Measurements from ENCODE around the gene RIN2.

Gene RIN2

GRCh38 chr20:19758133-19758500 is at the start of gene RIN2:
RIN2 (plus strand) TSS chr20:19758258; CDS start chr20:19889602, 131,344 bp downstream.
- no peak for DNase-seq (ENCODE audit: insufficient read length, low spot score)
- no peak for TF ChIP-seq CTCF (IDR thresholded peaks at IDR 0.05; ENCODE audit: insufficient read depth, missing control alignments)
- FAIRE-seq, result no peak

- no peak for TF ChIP-seq CTCF (IDR thresholded peaks at IDR 0.05; ENCODE audit: insufficient read depth, missing control alignments)
- FAIRE-seq (no peak), DNase-seq (ENCODE audit: insufficient read length, low spot score) (no peak)
Measured at GRCh38 chr20:19709635-19710335, 48.3 kb upstream of the RIN2 start.

- no peak for TF ChIP-seq CTCF (IDR thresholded peaks at IDR 0.05; ENCODE audit: insufficient read depth, missing control alignments)
- no peak for FAIRE-seq
- DNase-seq (ENCODE audit: insufficient read length, low spot score), result no peak
Measured at GRCh38 chr20:19710336-19711120, 47.5 kb upstream of the RIN2 start.

- DNase-seq (ENCODE audit: insufficient read length, low spot score) (no peak), FAIRE-seq (no peak)
- no peak for TF ChIP-seq CTCF (IDR thresholded peaks at IDR 0.05; ENCODE audit: insufficient read depth, missing control alignments)
Measured at GRCh38 chr20:19711126-19711525, 46.9 kb upstream of the RIN2 start.

- no peak for DNase-seq (ENCODE audit: insufficient read length, low spot score)
- TF ChIP-seq CTCF (IDR thresholded peaks at IDR 0.05; ENCODE audit: insufficient read depth, missing control alignments), result no peak
- FAIRE-seq, result no peak
Measured at GRCh38 chr20:19712721-19713260, 45.3 kb upstream of the RIN2 start.

GRCh38 chr20:19713822-19714578 is 44.1 kb upstream of the RIN2 start:
- DNase-seq (ENCODE audit: insufficient read length, low spot score), result no peak
- TF ChIP-seq CTCF (IDR thresholded peaks at IDR 0.05; ENCODE audit: insufficient read depth, missing control alignments), result no peak
- FAIRE-seq, result no peak

Data from D721Med (cell line).